MCF 10A (cell line): ENCODE results near the gene WDFY4. TPM values are rescaled to one million over a fixed set of nuclear protein-coding genes. Genes with fewer than 3 reads are reported as not detected.
A peak's percentile ranks its signal among the peaks of the same experiment; 100 is the strongest.

ENCODE experiments used
- BruUV-seq: library from RNA; stranded (reverse); fragments of 400-500 nt; replicated peaks from 2 replicates; lab custom pipeline; 2021; lab: Mats Ljungman, UMichigan
- CTCF ChIA-PET: fragments of 300-600 bp; sonication (Branson Sonifier 250); formaldehyde crosslinking; extraction: SDS; loops from one replicate; lab custom pipeline; 2021; ENCODE audit warnings: antibody characterized with exemption, inconsistent platforms; lab: Yijun Ruan, JAX
- POLR2A ChIA-PET: fragments of 300-600, 350-650 bp; sonication (Branson Sonifier 250); formaldehyde crosslinking; extraction: SDS; loops from one replicate; lab custom pipeline; 2020; ENCODE audit warnings: antibody characterized with exemption, inconsistent platforms; lab: Yijun Ruan, JAX
- DNase-seq: peaks from one replicate; pipeline ENCODE4 v3.0.0-alpha.2; 2018; ENCODE audit not compliant: unreplicated experiment
- H3K27ac Mint-ChIP-seq: one replicate; pipeline ENCODE4 v1.8.0; 2022; ENCODE audit warnings: mild to moderate bottlenecking, low read depth, mixed read lengths; ENCODE audit not compliant: unreplicated experiment
- H3K27me3 Mint-ChIP-seq: one replicate; pipeline ENCODE4 v1.8.0; 2022; ENCODE audit warnings: mixed read lengths; ENCODE audit not compliant: insufficient read depth, unreplicated experiment
- H3K36me3 Mint-ChIP-seq: one replicate; pipeline ENCODE4 v1.8.0; 2022; ENCODE audit warnings: mild to moderate bottlenecking, moderate library complexity, mixed read lengths; ENCODE audit not compliant: insufficient read depth, unreplicated experiment
- H3K4me1 Mint-ChIP-seq: one replicate; pipeline ENCODE4 v1.8.0; 2022; ENCODE audit warnings: mixed read lengths; ENCODE audit not compliant: insufficient read depth, unreplicated experiment
- H3K4me3 Mint-ChIP-seq: one replicate; pipeline ENCODE4 v1.8.0; 2022; ENCODE audit warnings: mild to moderate bottlenecking, moderate library complexity, mixed read lengths; ENCODE audit not compliant: unreplicated experiment
- H3K9me3 Mint-ChIP-seq: one replicate; pipeline ENCODE4 v1.8.0; 2022; ENCODE audit warnings: mixed read lengths; ENCODE audit not compliant: unreplicated experiment
- intact Hi-C: fragments of 100-400 bp; cut with micrococcal nuclease; formaldehyde crosslinking; loops from 2 replicates; pipeline ENCODE4 v1.14.1; 2022
- total RNA-seq: library from RNA; stranded (reverse); gene quantifications from 2 replicates; pipeline ENCODE4 v1.2.3, GENCODE V29; 2022
- TF ChIP-seq, protein P1 (sequence below): fragments of 200-600 bp; IDR thresholded peaks from one replicate; pipeline ENCODE4 v1.8.0; 2022; ENCODE audit warnings: antibody characterized with exemption, mild to moderate bottlenecking; ENCODE audit not compliant: unreplicated experiment

The WDFY4 gene
- total RNA-seq, 1 experiment from 2014 or later, result not detected

DNA sequence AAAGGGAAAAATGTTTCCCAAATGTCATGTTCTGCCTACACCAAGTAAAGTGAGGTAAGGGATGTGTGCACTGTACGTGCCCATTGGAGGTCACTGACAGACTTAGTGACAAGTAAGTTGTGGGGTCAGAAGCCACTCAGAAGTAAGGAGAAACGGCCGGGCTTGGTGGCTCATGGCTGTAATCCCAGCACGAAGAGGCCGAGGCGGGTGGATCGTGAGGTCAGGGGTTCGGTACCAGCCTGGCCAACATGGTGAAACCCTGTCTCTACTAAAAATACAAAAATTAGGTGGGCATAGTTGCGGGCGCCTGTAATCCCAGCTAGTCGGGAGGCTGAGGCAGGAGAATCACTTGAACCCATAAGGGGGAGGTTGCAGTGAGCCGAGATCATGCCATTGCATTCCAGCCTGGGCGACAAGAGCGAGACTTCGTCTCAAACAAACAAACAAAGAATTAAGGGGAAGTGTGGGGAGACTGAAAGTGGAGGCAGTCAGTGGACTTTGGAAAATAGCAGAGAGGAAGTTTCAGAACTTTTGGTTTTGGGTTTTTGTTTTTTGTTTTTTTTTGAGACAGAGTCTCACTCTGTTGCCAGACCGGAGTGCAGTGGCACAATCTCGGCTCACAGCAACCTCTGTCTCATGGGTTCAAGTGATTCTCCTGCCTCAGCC is 114.8 kb downstream of the WDFY4 start:
- peak overlapping the region; percentile 41 for H3K27ac Mint-ChIP-seq
- H3K27me3 Mint-ChIP-seq, result no peaks in the 10 kb centered on the region
- H3K4me1 Mint-ChIP-seq, result peaks cover 5% of the 10 kb centered on the region
- TF ChIP-seq, protein P1, sequence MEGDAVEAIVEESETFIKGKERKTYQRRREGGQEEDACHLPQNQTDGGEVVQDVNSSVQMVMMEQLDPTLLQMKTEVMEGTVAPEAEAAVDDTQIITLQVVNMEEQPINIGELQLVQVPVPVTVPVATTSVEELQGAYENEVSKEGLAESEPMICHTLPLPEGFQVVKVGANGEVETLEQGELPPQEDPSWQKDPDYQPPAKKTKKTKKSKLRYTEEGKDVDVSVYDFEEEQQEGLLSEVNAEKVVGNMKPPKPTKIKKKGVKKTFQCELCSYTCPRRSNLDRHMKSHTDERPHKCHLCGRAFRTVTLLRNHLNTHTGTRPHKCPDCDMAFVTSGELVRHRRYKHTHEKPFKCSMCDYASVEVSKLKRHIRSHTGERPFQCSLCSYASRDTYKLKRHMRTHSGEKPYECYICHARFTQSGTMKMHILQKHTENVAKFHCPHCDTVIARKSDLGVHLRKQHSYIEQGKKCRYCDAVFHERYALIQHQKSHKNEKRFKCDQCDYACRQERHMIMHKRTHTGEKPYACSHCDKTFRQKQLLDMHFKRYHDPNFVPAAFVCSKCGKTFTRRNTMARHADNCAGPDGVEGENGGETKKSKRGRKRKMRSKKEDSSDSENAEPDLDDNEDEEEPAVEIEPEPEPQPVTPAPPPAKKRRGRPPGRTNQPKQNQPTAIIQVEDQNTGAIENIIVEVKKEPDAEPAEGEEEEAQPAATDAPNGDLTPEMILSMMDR, result no peak
- H3K4me3 Mint-ChIP-seq, result no peak overlapping the region
- intact Hi-C loops, result no loop called here
- no peak for DNase-seq
- no TSS peak for BruUV-seq
- H3K9me3 Mint-ChIP-seq, result peaks cover 7% of the 10 kb centered on the region
- ChIA-PET CTCF (interaction anchor here (0.6 kb wide), 1 partner anchor 14 kb away, joined by 3 read pairs; no protein-coding TSS in a partner anchor), POLR2A (no interaction called here)
- no peaks in the 10 kb centered on the region for H3K36me3 Mint-ChIP-seq

DNA sequence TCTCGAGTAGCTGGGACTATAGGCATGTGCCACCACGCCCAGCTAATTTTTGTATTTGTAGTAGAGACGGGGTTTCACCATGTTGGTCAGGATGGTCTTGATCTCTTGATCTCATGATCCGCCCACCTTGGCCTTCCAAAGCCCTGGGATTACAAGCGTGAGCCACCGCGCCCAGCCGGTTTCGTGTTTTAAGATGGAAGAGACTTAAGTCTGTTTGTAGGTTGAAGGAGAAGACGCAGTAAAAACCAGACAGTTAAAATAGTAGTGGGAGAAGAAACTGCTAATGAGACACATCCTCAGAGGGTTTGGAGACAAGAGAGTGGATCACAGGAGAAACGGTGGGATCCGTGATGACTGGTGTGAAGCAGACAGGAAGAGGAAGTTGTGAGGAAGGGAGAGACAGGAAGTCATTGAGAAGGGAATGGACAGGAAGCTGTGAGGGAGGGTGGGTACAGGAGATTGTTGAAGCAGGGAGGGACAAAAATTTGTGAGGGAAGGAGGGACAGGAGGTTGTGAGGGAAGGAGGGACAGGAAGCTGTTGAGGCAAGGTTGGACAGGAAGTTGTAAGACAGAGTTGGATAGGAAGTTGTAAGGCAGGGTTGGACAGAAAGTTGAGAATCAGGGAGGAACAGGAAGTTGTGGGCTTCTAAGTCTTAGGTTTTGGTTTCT is 115.5 kb downstream of the WDFY4 start:
- TF ChIP-seq, protein P1, result no peak
- no TSS peak for BruUV-seq
- no peaks in the 10 kb centered on the region for H3K36me3 Mint-ChIP-seq
- CTCF ChIA-PET, result interaction anchor here (0.6 kb wide), 1 partner anchor 15 kb away, joined by 3 read pairs; no protein-coding TSS in a partner anchor
- no peaks in the 10 kb centered on the region for H3K27me3 Mint-ChIP-seq
- H3K4me3 Mint-ChIP-seq, result no peak overlapping the region
- intact Hi-C loops, result no loop called here
- peaks cover 7% of the 10 kb centered on the region for H3K9me3 Mint-ChIP-seq
- H3K27ac Mint-ChIP-seq, result peak overlapping the region; percentile 41
- H3K4me1 Mint-ChIP-seq, result peaks cover 5% of the 10 kb centered on the region
- no peak for DNase-seq
- POLR2A ChIA-PET, result no interaction called here

DNA sequence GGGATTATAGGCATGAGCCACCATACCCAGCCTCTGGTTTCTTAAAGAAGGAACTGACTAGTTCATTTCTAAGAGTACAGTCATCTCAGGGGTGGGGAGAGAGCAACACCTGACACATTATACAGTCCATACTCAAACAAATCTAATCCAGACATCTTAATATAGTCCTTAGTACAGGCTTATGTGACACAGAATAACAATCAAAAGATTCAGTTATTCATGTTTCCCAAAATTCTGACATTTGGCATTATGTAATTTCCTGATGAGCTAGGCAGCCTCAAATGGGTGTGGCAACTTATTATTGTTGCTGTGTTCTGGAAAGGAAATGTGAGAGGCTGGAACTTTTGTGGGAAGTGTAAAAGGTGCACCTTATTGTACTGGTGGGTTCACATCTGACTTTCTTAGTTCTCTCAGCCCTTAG is 116.3 kb downstream of the WDFY4 start:
- intact Hi-C loops, result no loop called here
- TF ChIP-seq, protein P1, result no peak
- H3K27me3 Mint-ChIP-seq, result no peaks in the 10 kb centered on the region
- no peak overlapping the region for H3K27ac Mint-ChIP-seq
- no peak overlapping the region for H3K4me3 Mint-ChIP-seq
- H3K9me3 Mint-ChIP-seq, result peaks cover 7% of the 10 kb centered on the region
- no TSS peak for BruUV-seq
- ChIA-PET CTCF (no interaction called here), POLR2A (interaction anchor here (0.6 to 1.6 kb wide), 2 partner anchors 8 to 82 kb away, joined by 3 to 6 read pairs; no protein-coding TSS in a partner anchor)
- no peaks in the 10 kb centered on the region for H3K36me3 Mint-ChIP-seq
- DNase-seq, result peak; percentile 44
- peaks cover 5% of the 10 kb centered on the region for H3K4me1 Mint-ChIP-seq

DNA sequence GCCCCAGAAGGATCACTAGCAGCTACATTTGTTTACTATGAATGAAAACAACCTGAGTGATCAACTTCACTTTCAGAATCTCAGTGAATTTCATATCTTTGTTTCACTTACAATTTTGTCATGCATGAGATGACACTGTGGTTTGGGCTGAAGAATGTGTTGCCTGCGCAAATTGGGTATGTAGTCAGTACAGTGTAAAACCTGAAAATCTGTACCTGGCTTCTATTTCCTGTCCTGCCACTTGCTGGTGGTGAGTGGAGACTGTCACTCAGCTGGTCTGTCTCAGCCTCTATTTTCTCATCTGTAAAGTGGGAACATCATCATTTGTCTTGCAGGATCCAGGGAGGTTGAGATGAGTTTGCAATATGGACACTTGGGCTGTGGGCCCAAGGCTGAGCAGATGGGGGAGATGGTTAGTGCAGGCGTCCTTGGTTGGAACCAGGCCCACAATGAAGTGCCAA is 118.0 kb downstream of the WDFY4 start:
- H3K36me3 Mint-ChIP-seq, result no peaks in the 10 kb centered on the region
- H3K4me1 Mint-ChIP-seq, result peaks cover 5% of the 10 kb centered on the region
- H3K9me3 Mint-ChIP-seq, result peaks cover 7% of the 10 kb centered on the region
- intact Hi-C loops, result no loop called here
- TF ChIP-seq, protein P1, result no peak
- H3K27ac Mint-ChIP-seq, result no peak overlapping the region
- no peak for DNase-seq
- no peak overlapping the region for H3K4me3 Mint-ChIP-seq
- ChIA-PET CTCF (interaction anchor here (1.2 kb wide), 1 partner anchor 145 kb away, joined by 3 read pairs; no protein-coding TSS in a partner anchor), POLR2A (interaction anchor here (1.6 kb wide), 1 partner anchor 10 kb away, joined by 6 read pairs; no protein-coding TSS in a partner anchor)
- H3K27me3 Mint-ChIP-seq, result no peaks in the 10 kb centered on the region
- no TSS peak for BruUV-seq
